HG03457 (cell line): ENCODE measurements around the gene HMGB4.

Experiments used
- ATAC-seq: cut with Tn5 transposase; IDR thresholded peaks from one replicate; pipeline ENCODE4 v1.9.1; 2021; ENCODE audit warnings: moderate number of reproducible peaks; ENCODE audit not compliant: unreplicated experiment

HMGB4 gene

GRCh38 chr1:33895976-33896375 is 32.1 kb downstream of the HMGB4 start:
- no peak for ATAC-seq

DNA sequence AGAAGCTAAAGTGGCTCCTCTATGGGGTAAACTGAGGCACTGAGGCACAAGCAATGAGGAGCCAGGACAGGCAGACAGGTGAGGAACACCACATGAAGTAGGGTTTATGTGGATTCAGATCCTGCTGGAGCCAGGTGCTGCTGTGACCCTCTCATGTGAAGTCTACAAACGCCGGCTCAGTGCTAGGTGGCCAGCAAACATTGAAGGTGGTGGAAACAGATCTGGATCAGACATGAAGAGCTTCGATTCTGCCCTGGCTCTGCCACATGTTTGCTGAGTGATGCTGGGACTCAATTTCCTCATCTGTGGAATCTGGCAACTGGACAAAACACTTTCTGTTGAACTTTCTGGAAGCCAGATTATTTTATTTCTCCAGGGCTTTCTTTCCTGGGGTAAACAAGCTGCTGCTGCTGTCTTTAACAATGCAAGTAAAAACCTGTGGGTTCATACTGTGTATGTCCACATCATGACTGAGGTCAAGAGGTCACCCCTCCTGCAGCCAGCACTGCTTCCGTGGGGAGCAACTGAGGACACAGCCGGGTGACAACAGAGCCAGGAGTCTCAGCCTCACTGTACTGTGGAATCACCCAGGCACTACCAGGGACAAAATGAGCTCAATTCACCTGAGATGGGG is 33.3 kb downstream of the HMGB4 start:
- no peak for ATAC-seq

GRCh38 chr1:33898406-33898805 is 34.5 kb downstream of the HMGB4 start:
- ATAC-seq, result no peak

GRCh38 chr1:33898881-33899280 is 35.0 kb downstream of the HMGB4 start:
- ATAC-seq, result no peak

GRCh38 chr1:33899746-33900145 is 35.9 kb downstream of the HMGB4 start:
- ATAC-seq, result no peak

DNA sequence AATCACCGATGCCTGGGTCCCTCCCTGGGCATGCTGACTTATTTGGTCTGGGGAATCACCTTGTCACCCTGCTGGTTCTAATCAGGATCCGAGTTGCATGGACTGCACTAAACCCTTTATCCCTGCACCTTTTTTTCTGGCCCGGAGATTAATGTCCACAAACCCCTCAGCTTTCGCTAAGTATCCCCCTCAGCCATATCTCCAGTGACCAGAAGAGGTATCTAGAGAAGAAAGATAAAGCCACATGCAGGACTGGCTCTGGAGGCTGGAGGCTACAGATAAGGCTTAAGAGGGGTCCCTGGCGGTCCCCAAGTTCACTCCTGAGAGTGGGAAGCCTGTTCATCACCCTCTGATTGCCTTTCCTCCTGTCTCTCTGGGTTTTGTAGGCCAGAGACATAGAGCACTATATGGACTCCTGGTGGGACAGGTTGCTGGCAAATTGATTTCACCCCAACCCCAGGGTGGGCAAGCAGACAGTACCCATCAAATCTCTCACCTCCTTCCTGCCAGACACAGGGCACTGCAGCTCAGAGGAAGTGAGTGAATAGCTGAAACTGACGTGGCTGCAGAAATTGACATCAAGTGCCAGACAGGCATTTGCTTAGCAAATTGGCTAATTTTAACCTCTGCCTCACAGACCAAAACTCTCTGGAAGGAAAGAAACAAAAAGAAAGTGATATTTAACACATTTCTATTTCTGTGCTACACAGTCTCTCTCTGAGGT is 38.8 kb downstream of the HMGB4 start:
- ATAC-seq, result peak; percentile 79

GRCh38 chr1:33903210-33903589 is 39.3 kb downstream of the HMGB4 start:
- peak; percentile 45 for ATAC-seq

DNA sequence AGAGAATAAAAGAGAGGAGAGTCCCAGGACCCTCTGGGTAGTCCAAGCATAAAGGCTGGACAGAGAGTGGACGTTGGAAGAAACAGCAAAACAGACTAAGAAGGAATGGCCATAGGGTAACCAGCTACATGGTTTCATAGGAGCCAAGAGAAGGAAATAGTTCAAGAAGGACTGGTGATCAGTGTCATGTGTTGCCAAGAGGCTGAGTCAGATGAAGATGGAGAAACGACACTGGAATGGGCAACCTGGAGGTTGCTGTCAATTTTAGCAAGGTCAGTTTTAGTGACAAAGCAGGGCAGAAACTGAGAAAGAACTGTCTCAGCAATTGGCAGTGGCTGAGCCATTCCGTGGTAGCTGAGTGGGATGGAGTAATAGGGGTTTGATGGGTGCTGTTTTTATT is 41.4 kb downstream of the HMGB4 start:
- ATAC-seq, result no peak

- ATAC-seq, result no peak
These were observed 42.3 kb downstream of the HMGB4 start for GRCh38 chr1:33906156-33906555.

GRCh38 chr1:33908324-33908956 is 44.6 kb downstream of the HMGB4 start:
- no peak for ATAC-seq
